Measurements from ENCODE around the gene CLMN.

Gene CLMN, protein sequence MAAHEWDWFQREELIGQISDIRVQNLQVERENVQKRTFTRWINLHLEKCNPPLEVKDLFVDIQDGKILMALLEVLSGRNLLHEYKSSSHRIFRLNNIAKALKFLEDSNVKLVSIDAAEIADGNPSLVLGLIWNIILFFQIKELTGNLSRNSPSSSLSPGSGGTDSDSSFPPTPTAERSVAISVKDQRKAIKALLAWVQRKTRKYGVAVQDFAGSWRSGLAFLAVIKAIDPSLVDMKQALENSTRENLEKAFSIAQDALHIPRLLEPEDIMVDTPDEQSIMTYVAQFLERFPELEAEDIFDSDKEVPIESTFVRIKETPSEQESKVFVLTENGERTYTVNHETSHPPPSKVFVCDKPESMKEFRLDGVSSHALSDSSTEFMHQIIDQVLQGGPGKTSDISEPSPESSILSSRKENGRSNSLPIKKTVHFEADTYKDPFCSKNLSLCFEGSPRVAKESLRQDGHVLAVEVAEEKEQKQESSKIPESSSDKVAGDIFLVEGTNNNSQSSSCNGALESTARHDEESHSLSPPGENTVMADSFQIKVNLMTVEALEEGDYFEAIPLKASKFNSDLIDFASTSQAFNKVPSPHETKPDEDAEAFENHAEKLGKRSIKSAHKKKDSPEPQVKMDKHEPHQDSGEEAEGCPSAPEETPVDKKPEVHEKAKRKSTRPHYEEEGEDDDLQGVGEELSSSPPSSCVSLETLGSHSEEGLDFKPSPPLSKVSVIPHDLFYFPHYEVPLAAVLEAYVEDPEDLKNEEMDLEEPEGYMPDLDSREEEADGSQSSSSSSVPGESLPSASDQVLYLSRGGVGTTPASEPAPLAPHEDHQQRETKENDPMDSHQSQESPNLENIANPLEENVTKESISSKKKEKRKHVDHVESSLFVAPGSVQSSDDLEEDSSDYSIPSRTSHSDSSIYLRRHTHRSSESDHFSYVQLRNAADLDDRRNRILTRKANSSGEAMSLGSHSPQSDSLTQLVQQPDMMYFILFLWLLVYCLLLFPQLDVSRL

DNA sequence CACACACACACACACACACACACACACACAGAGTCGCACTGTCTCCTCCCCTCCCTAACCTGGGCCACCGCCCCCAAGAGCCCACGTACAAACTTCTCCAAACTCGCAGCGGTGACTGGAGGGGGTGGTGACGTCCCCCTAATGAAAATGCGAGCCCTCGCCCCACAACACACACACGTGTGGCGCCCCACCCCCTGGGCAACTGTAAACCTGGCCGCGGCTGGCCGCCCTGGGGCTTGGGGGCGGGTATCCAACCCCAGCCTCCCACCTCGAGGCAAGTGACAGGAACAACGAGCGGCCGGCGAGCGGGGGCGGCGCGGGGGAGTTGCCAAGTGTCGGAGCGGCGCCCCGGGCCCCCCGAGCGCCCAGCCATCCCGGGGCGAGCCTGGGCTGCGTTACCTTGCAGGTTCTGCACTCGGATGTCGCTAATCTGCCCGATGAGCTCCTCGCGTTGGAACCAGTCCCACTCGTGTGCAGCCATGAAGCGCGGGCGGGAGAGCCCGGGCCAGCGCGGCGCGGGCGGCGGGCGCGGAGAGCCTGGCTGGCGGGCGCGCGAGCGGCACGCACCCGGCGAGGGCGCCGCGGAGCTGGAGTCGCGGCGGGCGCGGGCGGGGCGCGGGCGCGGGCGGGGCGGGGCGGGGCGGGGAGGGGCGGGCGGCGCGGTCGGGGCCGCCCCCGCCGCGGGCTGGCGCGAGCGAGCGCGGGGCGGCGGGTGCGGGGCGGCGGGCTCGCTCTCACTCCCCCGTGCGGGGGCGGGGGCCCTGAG, at the start of gene CLMN:
Gene CLMN (minus strand): TSS at position 597 of the 766 bp plus-strand sequence. CDS start 116 bp downstream, at position 481.
- DNase-seq (ENCODE audit: low spot score) = peak; percentile 17

- no peak for DNase-seq (ENCODE audit: low spot score)
These were observed 45.7 kb upstream of the CLMN start for GRCh38 chr14:95365401-95365800.

- DNase-seq (ENCODE audit: low spot score) = no peak
These were observed 44.9 kb upstream of the CLMN start for GRCh38 chr14:95364481-95365209.

- no peak for DNase-seq (ENCODE audit: low spot score)
These were observed 43.8 kb upstream of the CLMN start for GRCh38 chr14:95363468-95363954.

GRCh38 chr14:95362138-95362494, 42.4 kb upstream of the CLMN start:
- no peak for DNase-seq (ENCODE audit: low spot score)

DNA sequence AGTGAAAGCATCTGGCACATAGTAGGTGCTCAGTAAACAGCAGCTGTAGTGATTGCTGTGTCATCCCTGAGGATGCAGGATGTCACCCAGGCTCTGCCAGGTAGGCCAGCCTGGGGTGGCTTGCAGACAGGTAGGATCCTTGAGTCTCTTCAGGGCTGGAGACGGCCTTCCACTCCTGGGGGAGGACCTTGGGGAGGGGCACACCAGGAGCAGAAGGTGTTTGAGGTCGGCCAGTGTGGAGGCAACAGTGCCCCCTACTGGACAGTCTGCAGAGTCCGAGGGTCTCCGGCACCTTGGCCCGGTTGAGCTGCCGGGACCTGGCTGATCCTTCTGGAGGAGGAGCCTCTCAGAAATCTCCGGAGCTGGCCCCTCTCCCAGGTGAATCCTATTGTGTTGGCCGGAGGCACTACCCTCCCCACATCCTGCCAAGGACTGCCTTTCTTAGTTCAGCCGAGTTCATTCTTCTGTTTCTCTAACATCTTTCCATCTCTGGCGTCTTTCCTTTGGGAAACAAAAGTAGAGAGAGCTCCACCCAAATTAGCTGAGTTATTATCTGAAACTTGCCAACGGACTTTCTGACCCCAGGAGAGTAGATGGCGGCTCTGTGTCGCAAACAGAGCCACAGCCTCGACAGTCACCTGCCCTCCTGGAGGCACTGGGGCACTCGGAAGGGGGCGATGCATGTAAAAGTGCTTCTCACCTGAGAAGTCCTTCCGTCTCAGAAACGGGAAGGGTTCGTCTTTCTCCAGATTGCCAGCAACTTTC, 41.8 kb upstream of the CLMN start:
- no peak for DNase-seq (ENCODE audit: low spot score)

DNA sequence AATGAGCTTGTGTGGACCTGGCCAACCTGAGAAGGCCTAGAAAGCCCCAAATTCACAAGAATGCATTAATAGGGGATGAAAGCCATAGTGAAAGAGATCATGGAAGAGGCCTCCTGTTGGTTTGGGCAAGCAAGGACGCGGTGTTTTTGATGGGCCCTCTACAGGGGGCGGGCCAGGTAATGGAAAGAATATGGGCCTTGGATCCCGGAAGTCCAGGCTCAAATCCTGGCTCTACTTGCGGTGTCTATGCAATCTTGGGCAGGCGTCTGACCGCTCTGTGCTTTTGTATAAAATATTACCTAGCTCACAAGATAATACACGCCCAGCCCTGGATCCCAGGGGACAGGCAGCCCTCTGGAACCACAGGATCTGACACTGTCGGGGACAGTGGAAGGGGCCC, 41.1 kb upstream of the CLMN start:
- DNase-seq (ENCODE audit: low spot score) = no peak

GRCh38 chr14:95359994-95360826, 40.5 kb upstream of the CLMN start:
- no peak for DNase-seq (ENCODE audit: low spot score)

DNA sequence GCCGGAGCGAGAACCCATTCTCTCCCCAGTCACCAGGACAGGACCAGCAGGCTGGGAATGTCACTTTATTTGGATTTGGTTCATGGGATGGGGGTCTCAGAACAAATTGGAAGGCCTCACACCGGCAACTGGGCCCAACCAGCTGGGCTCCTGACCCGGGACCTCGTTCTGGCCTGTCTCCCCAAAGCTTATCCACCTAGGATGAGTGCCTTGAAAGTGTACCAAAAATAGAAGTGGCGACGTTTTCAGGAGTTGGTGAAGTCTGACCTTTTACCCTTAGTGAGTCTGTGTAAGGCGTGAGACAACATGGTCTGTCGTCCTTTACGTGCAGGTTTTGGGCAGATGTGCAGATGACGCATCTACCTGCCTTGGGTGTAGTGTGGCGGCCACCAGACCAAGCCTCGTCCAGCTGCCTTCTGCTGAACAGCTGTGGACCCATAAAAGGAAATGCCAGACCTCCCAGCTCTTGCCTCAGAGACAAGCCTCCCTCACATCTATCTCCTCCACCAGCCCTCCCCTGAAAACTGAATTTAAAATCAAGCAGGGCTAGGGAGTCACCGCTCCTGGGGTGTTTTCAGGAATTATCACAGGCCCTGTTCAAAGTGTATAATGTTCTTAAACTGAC, 36.6 kb upstream of the CLMN start:
- DNase-seq (ENCODE audit: low spot score) = no peak

DNA sequence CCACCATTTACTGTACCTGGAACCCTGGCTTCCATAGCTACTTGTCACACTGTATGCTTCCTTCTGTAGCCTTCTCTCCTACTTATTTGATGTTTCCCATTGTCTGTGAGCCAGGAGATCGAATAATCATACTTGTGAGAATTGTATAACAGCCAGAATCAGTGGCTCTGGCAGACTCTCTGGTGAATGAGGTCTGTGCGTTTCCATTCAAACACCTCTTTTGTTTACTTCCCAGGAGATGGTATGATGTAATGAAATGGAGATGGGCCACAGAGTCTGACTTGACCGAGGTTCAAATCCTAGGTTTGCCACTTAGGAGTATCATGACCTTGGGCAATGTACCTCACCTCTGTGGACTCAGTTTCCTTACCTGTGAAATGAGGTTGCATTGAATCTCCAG, 35.7 kb upstream of the CLMN start:
- DNase-seq (ENCODE audit: low spot score) = no peak

GRCh38 chr14:95354834-95355233, 35.1 kb upstream of the CLMN start:
- DNase-seq (ENCODE audit: low spot score) = no peak

GRCh38 chr14:95353664-95354063, 34.0 kb upstream of the CLMN start:
- DNase-seq (ENCODE audit: low spot score) = no peak

GRCh38 chr14:95353007-95353406, 33.3 kb upstream of the CLMN start:
- no peak for DNase-seq (ENCODE audit: low spot score)

DNA sequence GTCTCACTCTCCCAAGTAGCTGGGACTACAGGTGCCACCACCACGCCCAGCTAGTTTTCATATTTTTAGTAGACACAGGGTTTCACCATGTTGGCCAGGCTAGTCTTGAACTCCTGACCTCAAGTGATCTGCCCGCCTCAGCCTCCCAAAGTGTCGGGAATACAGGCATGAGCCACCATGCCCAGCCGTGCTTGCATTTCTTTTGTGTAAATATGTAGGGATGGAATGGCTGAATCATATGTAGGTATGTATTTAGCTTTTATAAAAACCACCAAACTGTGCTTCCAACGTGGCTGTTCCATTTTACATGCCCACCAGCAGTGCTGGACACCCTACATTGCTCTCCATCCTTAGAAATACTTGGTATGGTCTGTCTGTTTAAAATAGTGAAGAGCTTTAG, 32.8 kb upstream of the CLMN start:
- DNase-seq (ENCODE audit: low spot score) = no peak

GRCh38 chr14:95349241-95349640, 29.5 kb upstream of the CLMN start:
- DNase-seq (ENCODE audit: low spot score) = no peak

- no peak for DNase-seq (ENCODE audit: low spot score)
These were observed 28.8 kb upstream of the CLMN start for GRCh38 chr14:95348395-95349080.

DNA sequence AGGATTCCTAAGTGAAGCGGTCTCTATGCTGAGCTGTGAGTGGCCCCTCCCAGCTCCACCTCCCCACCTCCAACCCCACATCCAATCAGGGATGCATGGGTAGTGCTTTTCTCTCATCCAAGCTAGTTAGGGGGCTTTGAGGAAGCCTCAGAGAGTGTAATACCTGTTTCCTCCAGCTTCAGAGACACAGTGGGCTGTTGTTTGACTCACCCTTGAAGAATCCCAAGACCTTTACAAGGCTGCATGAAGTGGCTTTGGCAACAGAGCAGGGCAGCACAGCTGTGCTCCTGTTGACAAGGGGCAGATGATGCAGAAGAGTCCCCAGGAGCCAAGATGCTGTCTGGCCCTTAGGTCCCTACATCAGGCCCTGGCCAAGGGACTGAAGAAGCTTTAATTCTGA, 27.1 kb upstream of the CLMN start:
- no peak for DNase-seq (ENCODE audit: low spot score)

- no peak for DNase-seq (ENCODE audit: low spot score)
These were observed 26.6 kb upstream of the CLMN start for GRCh38 chr14:95346266-95346665.

GRCh38 chr14:95345032-95345431, 25.3 kb upstream of the CLMN start:
- DNase-seq (ENCODE audit: low spot score) = no peak
